Testis (tissue), 3 donors: Measurements from ENCODE around the gene LARGE1. TPM values are rescaled to one million over a fixed set of nuclear protein-coding genes. Genes with fewer than 3 reads are reported as not detected.

ENCODE experiments used
- DNase-seq: peaks from one replicate; pipeline ENCODE4 v3.0.0-alpha.2; 2019
- H3K27ac ChIP-seq, 2 donors: fragments of 200-600 bp; sonication (generic); one replicate each; pipeline ENCODE4 v1.5.1; 2019
- H3K27me3 ChIP-seq: fragments of 200-600 bp; sonication (generic); one replicate; pipeline ENCODE4 v1.5.1; 2019
- H3K36me3 ChIP-seq: fragments of 200-600 bp; sonication (generic); one replicate; pipeline ENCODE4 v1.5.1; 2017; ENCODE audit warnings: low read depth; ENCODE audit errors: missing control alignments
- H3K4me1 ChIP-seq: fragments of 200-600 bp; sonication (generic); one replicate; pipeline ENCODE4 v1.5.1; 2019
- H3K4me3 ChIP-seq, 2 donors: fragments of 200-600 bp; sonication (generic); one replicate each; pipeline ENCODE4 v1.5.1; 2017 to 2019
- H3K9me3 ChIP-seq: fragments of 200-600 bp; sonication (generic); one replicate; pipeline ENCODE4 v1.5.1; 2017
- CTCF ChIP-seq, 3 experiments: fragments of 450-650 bp in 2 of 3; fragments of 200-600 bp in 1 of 3; sonication (generic) in 1 of 3; IDR thresholded peaks; one replicate each; pipeline ENCODE4 v1.5.1; 2016 to 2019; ENCODE audit warnings: antibody characterized with exemption in 3 of 3, mild to moderate bottlenecking in 2 of 3, moderate library complexity in 1 of 3
- POLR2A ChIP-seq: fragments of 450-650 bp; IDR thresholded peaks from one replicate; pipeline ENCODE4 v1.6.1; 2017; ENCODE audit warnings: antibody characterized with exemption, mild to moderate bottlenecking, moderate library complexity
- WGBS, 2 donors: methylation state at CpG; one replicate each; pipeline ENCODE4 v1.1.5; 2018; 5-methylcytosine and 5-hydroxymethylcytosine counted together
- intact Hi-C: fragments of 100-400 bp; cut with DNase I; formaldehyde crosslinking; loops from one replicate; pipeline ENCODE4 v1.15.1; 2023; ENCODE audit warnings: low total_unique reads
- polyA plus RNA-seq: library from polyadenylated mRNA; stranded (reverse); fragments of 350-450 nt; fragmentation: Illumina TruSeq; extraction: RNeasy Lipid Tissue Mini Kit (QIAGEN cat#74804); gene quantifications from one replicate; pipeline ENCODE4 v1.2.3, GENCODE V29; 2014; ENCODE audit warnings: low read depth, low replicate concordance; ENCODE audit not compliant: insufficient read depth
- total RNA-seq, 2 donors: library from RNA; depleted of rRNA; stranded (reverse); fragments of >200 nt; gene quantifications; one replicate each; pipeline ENCODE4 v1.2.3, GENCODE V29; 2016

Gene LARGE1
- total and polyA plus RNA-seq, 3 donors from 2014 or later: 19.5 to 27.3 (median 21.8) TPM

- Histone ChIP-seq H3K4me3 (no peak overlapping the region), H3K27ac (no peak overlapping the region), H3K27me3 (no peaks in the 10 kb centered on the region), H3K9me3 (no peaks in the 10 kb centered on the region), H3K36me3 (no peaks in the 10 kb centered on the region), H3K4me1 (no peaks in the 10 kb centered on the region)
- DNase-seq: no peak
- TF ChIP-seq CTCF (IDR thresholded peaks at IDR 0.05) (no peak), POLR2A (no peak)
- WGBS, 2 donors: 57 to 73% methylated on average over 2 of the region's 2 CpGs
- intact Hi-C loops: no loop called here
Measured at GRCh38 chr22:33328789-33329296, 591.4 kb downstream of the LARGE1 start.

DNA sequence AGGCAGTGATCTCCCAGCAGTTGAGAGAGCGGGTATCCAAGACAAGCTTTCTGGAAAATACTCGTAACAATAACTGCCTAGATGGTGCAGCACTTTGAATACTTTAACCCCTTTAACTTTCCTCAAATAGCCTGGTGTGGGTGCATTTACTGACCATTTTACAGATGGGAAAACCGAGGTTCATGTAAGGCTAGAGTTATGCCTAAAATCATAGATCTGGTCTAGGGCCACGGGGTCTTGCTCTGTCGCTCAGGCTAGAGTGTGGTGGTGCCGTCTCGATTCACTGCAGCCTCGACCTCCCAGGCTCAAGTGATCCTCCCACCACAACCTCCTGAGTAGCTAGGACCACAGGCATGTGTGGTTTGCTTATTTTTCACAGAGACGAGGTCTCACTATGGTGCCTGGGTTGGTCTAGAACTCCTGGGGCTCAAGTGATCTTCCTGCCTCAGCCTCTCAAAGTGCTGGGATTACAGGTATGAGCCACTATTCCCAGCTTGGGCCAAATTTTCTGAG, 592.9 kb downstream of the LARGE1 start:
- no peaks in the 10 kb centered on the region for H3K36me3 ChIP-seq
- H3K27me3 ChIP-seq: no peaks in the 10 kb centered on the region
- intact Hi-C loops: no loop called here
- DNase-seq: no peak
- WGBS, 2 donors: 89 to 97% methylated on average over 9 of the region's 9 CpGs
- H3K4me1 ChIP-seq: no peaks in the 10 kb centered on the region
- H3K27ac ChIP-seq: no peak overlapping the region
- H3K9me3 ChIP-seq: no peaks in the 10 kb centered on the region
- TF ChIP-seq CTCF (IDR thresholded peaks at IDR 0.05) (no peak), POLR2A (no peak)
- no peak overlapping the region for H3K4me3 ChIP-seq

- DNase-seq: no peak
- intact Hi-C loops: no loop called here
- H3K4me3 ChIP-seq: no peak overlapping the region
- no peaks in the 10 kb centered on the region for H3K27me3 ChIP-seq
- 81 to 84% methylated on average over 10 of the region's 10 CpGs for WGBS, 2 donors
- TF ChIP-seq POLR2A (no peak), CTCF (IDR thresholded peaks at IDR 0.05) (no peak)
- no peaks in the 10 kb centered on the region for H3K9me3 ChIP-seq
- no peak overlapping the region for H3K27ac ChIP-seq
- no peaks in the 10 kb centered on the region for H3K4me1 ChIP-seq
- H3K36me3 ChIP-seq: no peaks in the 10 kb centered on the region
Measured at GRCh38 chr22:33326540-33327295, 593.6 kb downstream of the LARGE1 start.

- no peak for DNase-seq
- Histone ChIP-seq H3K27ac (no peak overlapping the region), H3K9me3 (no peaks in the 10 kb centered on the region), H3K4me1 (no peaks in the 10 kb centered on the region), H3K36me3 (no peaks in the 10 kb centered on the region), H3K4me3 (no peak overlapping the region), H3K27me3 (no peaks in the 10 kb centered on the region)
- TF ChIP-seq CTCF (IDR thresholded peaks at IDR 0.05) (no peak), POLR2A (no peak)
- intact Hi-C loops: no loop called here
- WGBS, 2 donors: 83 to 88% methylated on average over 5 of the region's 5 CpGs
Measured at GRCh38 chr22:33325232-33326004, 594.9 kb downstream of the LARGE1 start.
